Measurements from ENCODE around the gene UGT1A7.

Gene UGT1A7

GRCh38 chr2:233819884-233820773 is 138.4 kb downstream of the UGT1A7 start:
- no peak for DNase-seq

DNA sequence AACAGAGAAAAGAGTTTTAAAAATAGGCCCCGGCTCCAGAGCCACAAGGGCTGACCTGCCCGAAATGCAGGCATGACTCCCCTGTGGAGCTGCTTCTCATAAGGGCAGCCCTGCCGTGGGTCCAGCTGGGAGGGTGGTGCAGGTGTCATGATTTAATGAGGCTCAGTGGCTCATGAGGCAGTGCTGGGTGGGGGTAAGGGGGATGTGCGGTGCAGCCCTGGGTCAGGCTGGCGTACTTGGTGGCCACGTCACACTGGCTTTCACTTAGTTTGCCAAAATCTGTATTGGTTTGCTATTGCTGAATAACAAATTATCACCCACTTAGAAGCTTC is 139.0 kb downstream of the UGT1A7 start:
- no peak for DNase-seq

DNA sequence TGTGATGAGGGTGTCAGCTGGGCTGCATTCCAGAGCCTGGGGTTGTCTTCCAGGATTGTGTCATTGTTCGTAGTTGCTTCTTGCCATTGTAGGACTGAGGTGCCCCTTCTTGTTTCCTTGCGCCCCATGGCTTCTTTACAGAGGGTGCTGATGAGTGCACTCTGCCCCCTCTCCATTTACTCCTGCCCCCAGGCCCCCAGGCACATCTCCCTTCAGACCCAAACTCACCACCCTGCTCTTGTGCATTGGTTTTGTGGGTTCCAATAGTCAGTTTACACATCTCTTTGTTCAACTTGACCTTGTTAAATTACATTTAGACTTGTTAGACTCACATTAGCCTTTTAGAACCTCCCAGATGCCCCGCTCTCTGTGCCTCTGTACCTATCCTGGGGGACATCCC is 139.5 kb downstream of the UGT1A7 start:
- no peak for DNase-seq

DNA sequence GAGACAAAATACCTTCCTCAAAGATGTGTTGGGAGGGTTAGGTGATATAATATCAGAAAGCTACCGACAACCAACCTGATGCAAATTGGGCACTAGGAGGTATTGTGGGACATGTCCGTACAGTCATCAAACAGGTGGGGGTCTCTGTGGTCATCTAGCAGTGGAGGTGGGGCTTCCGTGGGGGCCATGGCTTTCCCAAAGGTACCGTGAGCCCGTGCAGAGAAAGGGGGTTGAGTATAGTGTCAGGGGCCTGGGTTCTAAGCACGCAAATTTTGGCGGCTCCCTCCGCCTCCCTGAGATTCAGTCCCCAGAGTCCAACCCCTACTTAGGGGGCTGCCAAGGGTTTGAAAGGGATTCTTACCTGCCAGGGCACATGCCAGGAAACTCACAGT is 140.0 kb downstream of the UGT1A7 start:
- DNase-seq: no peak

GRCh38 chr2:233822101-233822771 is 140.5 kb downstream of the UGT1A7 start:
- DNase-seq: no peak
